ENCODE results near the gene COX6A2.

- TF ChIP-seq, protein P1, sequence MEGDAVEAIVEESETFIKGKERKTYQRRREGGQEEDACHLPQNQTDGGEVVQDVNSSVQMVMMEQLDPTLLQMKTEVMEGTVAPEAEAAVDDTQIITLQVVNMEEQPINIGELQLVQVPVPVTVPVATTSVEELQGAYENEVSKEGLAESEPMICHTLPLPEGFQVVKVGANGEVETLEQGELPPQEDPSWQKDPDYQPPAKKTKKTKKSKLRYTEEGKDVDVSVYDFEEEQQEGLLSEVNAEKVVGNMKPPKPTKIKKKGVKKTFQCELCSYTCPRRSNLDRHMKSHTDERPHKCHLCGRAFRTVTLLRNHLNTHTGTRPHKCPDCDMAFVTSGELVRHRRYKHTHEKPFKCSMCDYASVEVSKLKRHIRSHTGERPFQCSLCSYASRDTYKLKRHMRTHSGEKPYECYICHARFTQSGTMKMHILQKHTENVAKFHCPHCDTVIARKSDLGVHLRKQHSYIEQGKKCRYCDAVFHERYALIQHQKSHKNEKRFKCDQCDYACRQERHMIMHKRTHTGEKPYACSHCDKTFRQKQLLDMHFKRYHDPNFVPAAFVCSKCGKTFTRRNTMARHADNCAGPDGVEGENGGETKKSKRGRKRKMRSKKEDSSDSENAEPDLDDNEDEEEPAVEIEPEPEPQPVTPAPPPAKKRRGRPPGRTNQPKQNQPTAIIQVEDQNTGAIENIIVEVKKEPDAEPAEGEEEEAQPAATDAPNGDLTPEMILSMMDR (conservative IDR thresholded peaks at IDR 0.05; ENCODE audit: low read length), result no peak
- no peak for TF ChIP-seq EZH2phosphoT487 (IDR thresholded peaks at IDR 0.05; ENCODE audit: borderline replicate concordance, low read depth, low read length)
Measured at GRCh38 chr16:31390504-31391041, 37.6 kb downstream of the COX6A2 start.
